Activated naive CD8-positive, alpha-beta T cell treated with anti-CD3 and anti-CD28 coated beads for 36 hours (primary cell): Measurements from ENCODE around the gene TLR1. TPM values are rescaled to one million over a fixed set of nuclear protein-coding genes. Genes with fewer than 3 reads are reported as not detected.
"Not testable (repeated sequence)": the region's sequence is repeated elsewhere in the genome, so short reads cannot be mapped to it uniquely, and the experiment has no call there.

ENCODE experiments used
- DNase-seq: peaks from one replicate; pipeline ENCODE4 v3.0.0; 2021
- H3K27ac Mint-ChIP-seq: one replicate; pipeline ENCODE4 v1.8.0; 2022; ENCODE audit warnings: mild to moderate bottlenecking, moderate library complexity, mixed read lengths
- H3K27me3 Mint-ChIP-seq: one replicate; pipeline ENCODE4 v1.8.0; 2022; ENCODE audit warnings: mild to moderate bottlenecking, mixed read lengths
- H3K36me3 Mint-ChIP-seq: one replicate; pipeline ENCODE4 v1.8.0; 2021; ENCODE audit warnings: mild to moderate bottlenecking, mixed read lengths
- H3K4me1 Mint-ChIP-seq: one replicate; pipeline ENCODE4 v1.8.0; 2021; ENCODE audit warnings: mixed read lengths
- H3K4me3 Mint-ChIP-seq: one replicate; pipeline ENCODE4 v1.8.0; 2022; ENCODE audit warnings: mild to moderate bottlenecking, moderate library complexity, mixed read lengths
- H3K9me3 Mint-ChIP-seq: one replicate; pipeline ENCODE4 v1.8.0; 2022; ENCODE audit warnings: mixed read lengths
- total RNA-seq, 2 experiments: library from RNA; stranded (reverse); gene quantifications; one replicate each; pipeline ENCODE4 v1.2.3, GENCODE V29; 2021

Gene TLR1
- total RNA-seq, 2 experiments from 2014 or later: 1.6 to 2.4 TPM

DNA sequence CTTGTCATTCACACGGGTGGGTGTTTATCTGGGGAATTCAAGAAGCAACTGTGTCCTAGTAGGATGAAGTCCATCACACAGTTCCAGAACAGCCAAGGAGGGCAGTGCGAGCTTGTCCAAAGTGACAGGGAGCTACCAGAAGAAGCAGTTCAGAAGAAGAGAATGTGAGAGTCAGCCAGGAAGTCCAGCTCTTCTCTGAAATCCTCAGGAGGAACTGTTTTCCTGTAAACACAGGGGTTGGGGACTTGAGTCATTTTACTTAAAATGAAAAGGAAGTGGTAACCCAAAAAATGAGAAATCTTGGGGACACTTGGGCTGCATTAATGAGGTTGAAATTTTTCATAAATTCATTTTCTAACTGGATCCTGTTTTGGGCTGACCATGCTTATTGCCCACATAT, 13.6 kb downstream of the TLR1 start:
- no peak overlapping the region for H3K4me3 Mint-ChIP-seq
- H3K4me1 Mint-ChIP-seq: peaks cover 4% of the 10 kb centered on the region
- peaks cover 4% of the 10 kb centered on the region for H3K36me3 Mint-ChIP-seq
- H3K9me3 Mint-ChIP-seq: peaks cover 15% of the 10 kb centered on the region
- H3K27me3 Mint-ChIP-seq: no peaks in the 10 kb centered on the region
- H3K27ac Mint-ChIP-seq: peak overlapping the region; percentile 43
- DNase-seq: no peak

GRCh38 chr4:38788317-38788716, 16.3 kb downstream of the TLR1 start:
- peaks cover 2% of the 10 kb centered on the region for H3K36me3 Mint-ChIP-seq
- peaks cover 2% of the 10 kb centered on the region for H3K9me3 Mint-ChIP-seq
- peaks cover 4% of the 10 kb centered on the region for H3K4me1 Mint-ChIP-seq
- H3K27ac Mint-ChIP-seq: no peak overlapping the region
- H3K27me3 Mint-ChIP-seq: no peaks in the 10 kb centered on the region
- DNase-seq: no peak
- no peak overlapping the region for H3K4me3 Mint-ChIP-seq

- Mint-ChIP-seq H3K27ac (no peak overlapping the region), H3K4me3 (no peak overlapping the region), H3K9me3 (peaks cover 2% of the 10 kb centered on the region), H3K4me1 (peaks cover 5% of the 10 kb centered on the region), H3K27me3 (peaks cover 2% of the 10 kb centered on the region), H3K36me3 (peaks cover 2% of the 10 kb centered on the region)
- DNase-seq: no peak
Measured at GRCh38 chr4:38787693-38788092, 16.9 kb downstream of the TLR1 start.

GRCh38 chr4:38785901-38786402, 18.6 kb downstream of the TLR1 start:
- peaks cover 2% of the 10 kb centered on the region for H3K36me3 Mint-ChIP-seq
- peaks cover 4% of the 10 kb centered on the region for H3K27me3 Mint-ChIP-seq
- no peak overlapping the region for H3K4me3 Mint-ChIP-seq
- no peak for DNase-seq
- peaks cover 6% of the 10 kb centered on the region for H3K4me1 Mint-ChIP-seq
- no peak overlapping the region for H3K27ac Mint-ChIP-seq
- peaks cover 2% of the 10 kb centered on the region for H3K9me3 Mint-ChIP-seq

GRCh38 chr4:38785041-38785790, 19.4 kb downstream of the TLR1 start:
- peaks cover 2% of the 10 kb centered on the region for H3K9me3 Mint-ChIP-seq
- no peak overlapping the region for H3K27ac Mint-ChIP-seq
- peaks cover 2% of the 10 kb centered on the region for H3K36me3 Mint-ChIP-seq
- H3K4me1 Mint-ChIP-seq: peaks cover 4% of the 10 kb centered on the region
- DNase-seq: no peak
- H3K27me3 Mint-ChIP-seq: peaks cover 4% of the 10 kb centered on the region
- no peak overlapping the region for H3K4me3 Mint-ChIP-seq

DNA sequence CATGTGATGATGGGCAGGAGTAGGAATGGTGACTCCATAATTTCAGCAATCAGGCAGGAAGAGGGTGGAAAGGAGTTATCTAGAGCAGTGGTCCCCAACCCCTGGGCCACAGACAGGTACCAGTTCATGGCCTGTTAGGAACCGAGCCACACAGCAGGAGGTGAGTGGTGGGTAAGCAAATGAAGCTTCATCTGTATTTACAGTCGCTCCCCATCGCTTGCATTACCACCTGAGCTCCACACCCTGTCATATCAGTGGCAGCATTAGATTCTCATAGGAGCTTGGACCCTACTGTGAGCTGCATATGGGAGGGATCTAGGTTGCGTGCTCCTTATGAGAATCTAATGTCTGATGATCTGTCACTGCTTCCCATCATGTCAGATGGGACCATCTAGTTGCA, 20.4 kb downstream of the TLR1 start:
- H3K4me3 Mint-ChIP-seq: no peak overlapping the region
- H3K27me3 Mint-ChIP-seq: peaks cover 4% of the 10 kb centered on the region
- H3K36me3 Mint-ChIP-seq: no peaks in the 10 kb centered on the region
- H3K9me3 Mint-ChIP-seq: no peaks in the 10 kb centered on the region
- DNase-seq: no peak
- peaks cover 4% of the 10 kb centered on the region for H3K4me1 Mint-ChIP-seq
- no peak overlapping the region for H3K27ac Mint-ChIP-seq

GRCh38 chr4:38783109-38783460, 21.5 kb downstream of the TLR1 start:
- Mint-ChIP-seq H3K27ac (no peak overlapping the region), H3K9me3 (no peaks in the 10 kb centered on the region)

GRCh38 chr4:38782452-38783108, 22.0 kb downstream of the TLR1 start, which contains the start of gene TLR10:
Gene TLR10, minus strand, starts transcription at chr4:38782990. Its CDS starts 7,400 bp downstream, at chr4:38775590.
- H3K4me1 Mint-ChIP-seq: peaks cover 4% of the 10 kb centered on the region
- H3K36me3 Mint-ChIP-seq: peaks cover 1% of the 10 kb centered on the region
- peaks cover 4% of the 10 kb centered on the region for H3K27me3 Mint-ChIP-seq
- H3K9me3 Mint-ChIP-seq: no peaks in the 10 kb centered on the region
- H3K4me3 Mint-ChIP-seq: peak within 1 kb of the TSS; percentile 46
- no peak within 1 kb of the TSS for H3K27ac Mint-ChIP-seq
- DNase-seq: no peak

More at GRCh38 chr4:38783109-38783460, 21.5 kb downstream of the TLR1 start:
- no peaks in the 10 kb centered on the region for H3K36me3 Mint-ChIP-seq
- no peak for DNase-seq
- peaks cover 4% of the 10 kb centered on the region for H3K27me3 Mint-ChIP-seq
- H3K4me1 Mint-ChIP-seq: peaks cover 4% of the 10 kb centered on the region
- H3K4me3 Mint-ChIP-seq: no peak overlapping the region

DNA sequence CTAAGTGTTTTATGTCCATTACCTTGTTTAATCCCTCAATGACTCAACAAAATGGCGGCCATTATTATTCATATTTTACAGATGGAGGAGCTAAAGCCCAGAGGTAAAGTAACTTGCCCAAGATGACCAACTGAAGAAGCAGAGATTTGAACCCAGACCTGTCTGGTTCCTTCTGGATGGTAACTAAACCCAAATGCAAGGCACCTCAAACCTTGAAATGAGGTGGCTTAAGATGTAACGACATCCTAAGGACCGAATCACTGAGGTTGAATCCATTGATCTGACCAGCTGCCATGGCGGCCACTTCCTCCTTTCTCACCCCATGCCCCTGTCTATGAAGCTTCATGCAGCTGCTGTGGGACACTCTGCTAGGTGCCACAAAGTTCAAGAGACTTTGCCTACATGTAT, 22.7 kb downstream of the TLR1 start:
- Mint-ChIP-seq H3K36me3 (peaks cover 1% of the 10 kb centered on the region), H3K4me1 (peaks cover 4% of the 10 kb centered on the region), H3K27ac (no peak overlapping the region), H3K27me3 (peaks cover 4% of the 10 kb centered on the region), H3K9me3 (peaks cover 3% of the 10 kb centered on the region), H3K4me3 (no peak overlapping the region)
- DNase-seq: no peak

GRCh38 chr4:38780833-38781484, 23.6 kb downstream of the TLR1 start:
- peaks cover 4% of the 10 kb centered on the region for H3K4me1 Mint-ChIP-seq

GRCh38 chr4:38779790-38780189, 24.8 kb downstream of the TLR1 start:
- DNase-seq: no peak
- Mint-ChIP-seq H3K27ac (no peak overlapping the region), H3K4me3 (no peak overlapping the region), H3K4me1 (peaks cover 4% of the 10 kb centered on the region), H3K27me3 (peaks cover 4% of the 10 kb centered on the region), H3K9me3 (peaks cover 3% of the 10 kb centered on the region), H3K36me3 (peaks cover 1% of the 10 kb centered on the region)

More at GRCh38 chr4:38780833-38781484, 23.6 kb downstream of the TLR1 start:
- DNase-seq: no peak
- Mint-ChIP-seq H3K9me3 (peaks cover 3% of the 10 kb centered on the region), H3K36me3 (peaks cover 1% of the 10 kb centered on the region), H3K27me3 (peaks cover 4% of the 10 kb centered on the region), H3K27ac (no peak overlapping the region), H3K4me3 (no peak overlapping the region)

- not testable (repeated sequence) for H3K27ac Mint-ChIP-seq, H3K9me3 Mint-ChIP-seq, H3K27me3 Mint-ChIP-seq, H3K4me1 Mint-ChIP-seq, H3K36me3 Mint-ChIP-seq, DNase-seq, H3K4me3 Mint-ChIP-seq
Measured at GRCh38 chr4:38777925-38778324, 26.7 kb downstream of the TLR1 start.

DNA sequence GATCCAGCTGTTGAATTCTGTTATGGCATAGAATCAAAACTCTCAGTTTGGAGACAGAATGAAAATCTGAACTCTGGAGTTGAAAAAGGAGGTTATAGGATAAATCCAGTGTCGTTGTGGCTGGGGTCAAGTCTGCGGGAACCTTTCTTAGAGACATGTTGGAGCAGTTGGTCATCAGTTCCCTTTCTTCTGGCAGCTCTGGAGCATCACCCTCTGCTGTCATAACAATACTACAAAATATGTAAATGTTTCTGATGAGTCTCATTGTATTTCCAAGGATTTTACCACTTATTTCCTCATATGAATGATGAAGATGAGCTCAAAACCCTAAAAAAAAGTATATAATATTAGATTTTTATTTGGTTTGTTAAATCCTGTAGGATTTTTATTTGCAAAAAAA, 29.3 kb downstream of the TLR1 start:
- Mint-ChIP-seq H3K36me3 (peaks cover 1% of the 10 kb centered on the region), H3K27ac (no peak overlapping the region), H3K4me3 (no peak overlapping the region), H3K9me3 (peaks cover 5% of the 10 kb centered on the region), H3K4me1 (no peaks in the 10 kb centered on the region), H3K27me3 (no peaks in the 10 kb centered on the region)
- no peak for DNase-seq

GRCh38 chr4:38774181-38774955, 30.2 kb downstream of the TLR1 start:
- no peak for DNase-seq
- Mint-ChIP-seq H3K9me3 (peaks cover 5% of the 10 kb centered on the region), H3K4me3 (no peak overlapping the region), H3K36me3 (peaks cover 1% of the 10 kb centered on the region), H3K4me1 (peaks cover 2% of the 10 kb centered on the region), H3K27me3 (no peaks in the 10 kb centered on the region), H3K27ac (no peak overlapping the region)

DNA sequence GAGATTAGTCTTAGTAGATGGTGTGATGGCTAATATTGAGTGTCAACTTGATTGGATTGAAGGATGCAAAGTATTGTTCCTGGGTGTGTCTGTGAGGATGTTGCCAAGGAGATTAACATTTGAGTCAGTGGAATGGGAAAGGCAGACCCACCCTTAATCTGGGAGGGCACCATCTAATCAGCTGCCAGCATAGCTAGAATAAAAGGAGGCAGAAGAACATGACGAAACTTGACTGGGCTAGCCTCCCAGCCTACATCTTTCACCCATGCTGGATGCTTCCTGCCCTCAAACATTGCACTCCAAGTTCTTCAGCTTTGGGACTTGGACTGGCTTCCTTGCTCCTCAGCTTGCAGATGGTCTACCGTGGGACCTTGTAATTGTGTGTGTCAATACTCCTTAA, 34.3 kb downstream of the TLR1 start:
- H3K36me3 Mint-ChIP-seq, DNase-seq, H3K4me3 Mint-ChIP-seq, H3K4me1 Mint-ChIP-seq, H3K27me3 Mint-ChIP-seq, H3K27ac Mint-ChIP-seq: not testable (repeated sequence)
- H3K9me3 Mint-ChIP-seq: peaks cover 13% of the 10 kb centered on the region
